H54 (cell line): ENCODE results near the gene IPMK.

ENCODE experiments used
- DNase-seq: peaks from one replicate; pipeline ENCODE4 v3.0.0; 2011; ENCODE audit warnings: low spot score, mixed read lengths; ENCODE audit not compliant: insufficient read length
- FAIRE-seq: peaks from 3 replicates; lab custom pipeline; 2011; peaks lifted over from hg19 to GRCh38; lab: Jason Lieb, UNC
- POLR2A ChIP-seq: IDR thresholded peaks from 2 replicates; pipeline ENCODE4 v1.6.1; 2011; ENCODE audit warnings: low read depth, mild to moderate bottlenecking, low read length

The IPMK gene

DNA sequence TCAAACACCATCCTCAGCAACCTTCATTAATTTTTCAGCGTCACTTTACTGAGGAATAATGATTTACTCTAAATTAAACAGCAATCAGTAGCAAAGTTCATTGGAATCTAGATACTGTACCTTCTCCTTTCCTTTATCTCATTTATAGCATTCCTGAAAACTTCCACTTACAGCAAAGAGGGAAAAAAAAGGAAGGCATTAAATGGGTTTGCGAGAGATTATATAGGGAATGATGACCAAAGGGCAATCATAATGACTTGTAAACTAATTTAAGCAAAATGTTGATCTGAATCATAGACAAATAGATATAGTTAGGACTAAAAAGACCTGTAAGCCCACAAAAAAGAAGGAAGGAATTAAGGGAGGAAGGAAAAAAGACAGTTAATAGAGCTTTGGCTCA is 42.0 kb downstream of the IPMK start:
- TF ChIP-seq POLR2A, result no peak
- DNase-seq (no peak), FAIRE-seq (no peak)

DNA sequence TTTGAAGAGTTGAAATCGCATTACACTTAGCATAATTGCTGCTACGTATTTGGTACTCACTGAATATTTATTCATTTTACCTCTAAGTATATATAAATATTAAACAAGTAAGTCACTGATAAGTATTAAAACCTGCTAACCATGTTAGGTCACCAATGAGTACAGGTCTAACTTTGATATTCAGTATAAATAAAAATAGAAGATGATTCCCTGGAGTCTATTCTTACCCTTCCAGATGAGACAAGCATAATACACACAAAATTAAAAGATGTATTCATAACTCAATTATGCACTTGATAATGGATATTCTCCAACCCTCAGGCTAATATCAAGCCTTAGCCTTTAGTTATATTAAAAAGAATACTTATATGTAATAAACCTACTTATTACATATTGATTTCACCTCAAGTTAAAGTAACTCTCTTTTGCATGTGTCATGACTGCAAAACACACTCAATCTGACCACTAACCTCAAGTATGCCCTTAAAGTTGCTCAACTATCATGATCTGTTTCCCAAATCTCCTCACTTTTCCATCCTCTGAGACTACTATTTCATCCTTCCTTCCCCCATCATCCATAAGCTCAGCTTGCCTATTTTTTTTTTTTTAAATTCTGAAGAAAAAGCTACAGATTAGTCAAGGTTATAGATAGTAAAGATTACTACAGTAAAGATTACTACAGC is 46.8 kb downstream of the IPMK start:
- TF ChIP-seq POLR2A, result no peak
- FAIRE-seq, result peak; percentile 86
- no peak for DNase-seq

DNA sequence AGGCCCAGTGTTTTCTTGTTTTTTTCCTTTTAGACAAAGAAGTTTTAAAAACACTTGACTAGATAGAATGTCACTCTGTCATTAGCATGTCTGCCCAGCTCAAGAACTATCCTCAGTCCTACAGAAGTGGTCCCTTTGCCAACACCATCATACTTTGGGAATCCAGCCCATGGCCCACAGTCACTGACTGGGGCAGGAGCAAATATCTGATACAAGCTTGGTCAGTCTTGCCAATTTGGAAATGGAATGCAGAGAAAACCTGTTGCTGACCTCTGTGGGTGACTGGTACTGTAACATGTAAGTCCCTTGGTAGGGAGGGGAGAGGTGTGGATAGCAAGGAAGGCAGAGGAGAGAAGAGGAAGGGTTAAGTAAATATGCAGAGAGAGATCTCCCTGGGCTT is 47.8 kb downstream of the IPMK start:
- TF ChIP-seq POLR2A, result no peak
- FAIRE-seq (peak; percentile 95), DNase-seq (no peak)

DNA sequence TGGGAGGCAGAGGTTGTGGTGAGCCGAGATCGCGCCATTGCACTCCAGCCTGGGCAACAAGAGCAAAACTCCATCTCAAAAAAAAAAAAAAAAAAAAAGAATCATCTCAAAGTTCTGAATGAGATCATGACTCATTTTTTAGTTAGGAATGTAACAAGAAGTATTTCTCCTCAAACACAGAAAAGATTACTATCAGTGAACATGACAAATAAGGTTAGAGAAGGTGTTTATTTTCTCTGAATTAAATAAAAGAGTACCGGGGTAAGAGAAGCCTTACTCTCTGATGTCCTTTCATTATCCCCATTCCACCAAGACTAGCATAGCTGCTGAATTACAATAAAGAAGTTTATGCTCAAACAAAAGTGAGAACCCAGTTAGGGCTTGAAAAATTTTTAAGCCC is 50.1 kb downstream of the IPMK start:
- no peak for DNase-seq
- peak; percentile 74 for FAIRE-seq
- TF ChIP-seq POLR2A, result no peak

DNA sequence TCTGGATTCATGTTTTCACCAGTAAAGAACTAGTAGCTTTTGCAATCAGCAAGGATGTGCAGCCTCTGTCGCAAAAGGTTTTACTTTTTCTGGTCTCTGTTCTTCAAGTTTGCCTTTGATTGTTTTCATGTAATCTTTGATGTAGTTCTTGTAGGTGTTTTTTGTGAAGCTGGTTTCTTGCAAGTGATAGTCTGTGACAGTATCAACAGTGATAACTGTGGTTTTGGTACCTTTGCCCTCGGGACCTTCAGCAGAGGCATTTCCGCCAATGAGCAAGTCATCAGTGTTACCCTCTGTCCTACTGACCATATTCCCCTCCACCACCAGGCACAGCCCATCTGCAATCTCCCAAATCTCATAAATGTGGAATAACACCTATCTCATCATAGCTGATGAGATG is 55.1 kb downstream of the IPMK start:
- DNase-seq, result no peak
- TF ChIP-seq POLR2A, result no peak

DNA sequence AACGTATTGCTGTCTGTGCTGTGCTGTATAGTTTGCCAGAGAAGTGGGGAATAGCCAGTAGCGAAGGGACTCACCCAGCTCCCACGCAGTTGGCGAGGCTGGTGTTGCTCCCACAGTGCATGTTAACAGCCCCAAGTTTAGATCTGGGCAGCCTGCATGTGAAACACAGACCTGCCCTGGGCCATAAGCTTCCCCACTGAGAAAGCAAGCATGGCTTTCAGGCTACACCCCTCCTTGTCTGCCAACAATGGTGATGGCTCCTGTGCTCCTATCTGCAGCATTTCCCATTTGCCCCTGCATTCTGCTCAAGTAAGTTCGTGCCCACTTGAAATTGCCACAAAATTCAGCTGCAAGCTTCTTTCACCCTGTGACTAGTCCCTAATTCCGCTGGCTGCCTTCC is 57.5 kb downstream of the IPMK start:
- FAIRE-seq, result no peak
- DNase-seq, result no peak

More for the DNA sequence above, 55.1 kb downstream of the IPMK start:
- FAIRE-seq, result peak; percentile 30

DNA sequence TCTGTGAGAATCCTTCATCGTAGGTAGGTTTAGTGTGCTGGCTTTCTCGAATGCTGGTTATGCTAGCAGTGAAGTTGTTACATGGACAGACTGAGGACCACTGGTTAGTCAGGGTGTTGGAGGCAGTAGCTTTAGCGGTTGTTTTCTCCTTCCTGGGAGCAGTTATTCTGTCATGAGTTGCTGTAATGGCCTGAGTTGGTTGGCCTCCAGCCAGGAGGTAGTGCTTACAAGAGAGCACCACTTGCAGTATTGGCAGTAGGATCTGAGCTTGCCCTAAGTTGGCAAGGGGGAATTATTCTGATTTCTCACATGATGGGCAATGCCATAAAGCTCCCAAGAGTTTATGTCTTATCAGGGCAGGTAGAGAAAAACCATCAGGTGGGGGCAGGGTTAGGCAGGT is 58.0 kb downstream of the IPMK start:
- DNase-seq (no peak), FAIRE-seq (peak; percentile 15)
- no peak for TF ChIP-seq POLR2A

More for the DNA sequence above, 57.5 kb downstream of the IPMK start:
- TF ChIP-seq POLR2A, result no peak

DNA sequence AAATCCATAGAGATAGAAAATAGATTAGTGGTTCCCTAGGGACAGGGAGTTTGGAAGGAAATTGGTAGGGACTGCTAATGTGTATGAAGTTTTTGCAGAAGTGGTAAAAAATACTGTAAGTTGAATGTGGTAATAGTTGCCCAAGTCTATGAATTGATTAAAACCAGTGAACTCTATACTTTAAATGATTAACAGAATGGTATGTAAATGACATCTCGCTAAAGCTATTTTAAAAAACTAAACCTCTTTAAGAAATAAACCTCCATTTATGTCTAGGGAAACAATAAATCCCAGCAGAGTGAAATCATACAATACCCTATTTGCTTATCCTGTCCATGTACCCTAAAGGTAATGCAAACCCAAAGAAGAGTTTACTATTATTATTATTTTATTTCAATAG is 61.4 kb downstream of the IPMK start:
- no peak for TF ChIP-seq POLR2A
- FAIRE-seq, result no peak
- DNase-seq, result no peak

DNA sequence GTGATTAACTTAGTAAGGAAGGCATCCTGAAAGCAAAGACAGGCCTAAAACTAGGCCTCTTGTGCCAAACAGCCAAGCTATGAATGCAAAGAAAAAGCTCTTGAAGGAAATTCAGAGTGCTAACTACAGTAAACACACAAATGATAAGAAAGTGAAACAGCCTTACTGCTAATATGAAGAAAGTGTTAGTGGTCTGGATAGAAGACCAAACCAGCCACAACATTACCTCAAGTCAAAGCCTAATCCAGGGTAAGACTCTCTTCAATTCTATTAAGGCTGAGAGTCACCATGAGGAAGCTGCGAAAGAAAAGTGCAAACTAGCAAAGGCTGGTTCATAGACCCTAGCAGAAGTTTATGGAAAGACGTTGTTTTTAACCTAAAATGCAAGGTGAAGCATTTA is 66.0 kb downstream of the IPMK start:
- TF ChIP-seq POLR2A, result no peak
- peak; percentile 71 for FAIRE-seq

DNA sequence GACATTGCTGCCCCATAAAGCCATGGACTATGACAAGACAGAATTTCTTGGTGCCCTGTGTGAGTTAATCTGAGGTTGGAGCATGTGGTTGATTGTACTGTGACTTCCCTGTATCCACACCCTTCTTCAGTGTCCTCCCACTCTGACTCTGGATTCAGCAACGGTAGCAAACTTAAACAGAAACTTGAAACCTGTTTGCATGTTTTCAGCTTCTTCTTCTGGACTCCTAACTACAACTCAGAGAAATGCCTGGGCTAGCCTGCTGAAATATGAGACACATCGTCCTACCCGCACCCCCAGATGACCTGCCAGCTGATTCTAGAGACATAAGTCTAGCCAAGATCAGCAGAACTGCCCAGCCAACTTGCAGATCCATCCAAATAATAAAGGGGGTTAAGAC is 78.4 kb downstream of the IPMK start:
- FAIRE-seq, result peak; percentile 76
- TF ChIP-seq POLR2A, result no peak
- no peak for DNase-seq

More for the DNA sequence above, 66.0 kb downstream of the IPMK start:
- DNase-seq, result no peak

DNA sequence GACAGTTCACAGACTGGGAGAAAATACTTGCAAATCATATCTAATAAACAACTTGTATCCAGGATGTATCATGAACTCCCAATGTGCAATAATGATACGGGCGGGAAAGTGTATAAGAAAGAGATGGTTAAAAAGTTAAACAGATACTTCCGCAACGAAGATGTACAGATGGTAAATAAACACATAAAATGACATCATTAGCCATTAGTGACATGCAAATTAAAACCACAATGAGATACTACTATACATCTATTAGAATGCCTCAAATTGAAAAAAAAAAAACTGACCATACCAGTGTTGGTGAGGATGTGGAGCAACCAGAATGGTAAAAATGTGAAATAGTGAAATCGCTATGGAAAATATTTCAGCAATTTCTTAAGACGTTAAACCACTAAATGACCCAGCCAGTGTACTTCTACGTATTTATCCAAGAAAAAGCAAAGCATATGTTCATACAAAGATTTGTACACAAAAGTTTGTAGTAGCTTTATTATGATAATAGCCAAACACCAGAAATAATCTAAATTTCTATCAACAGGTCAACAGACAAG is 83.5 kb downstream of the IPMK start:
- FAIRE-seq (peak; percentile 45), DNase-seq (no peak)
- TF ChIP-seq POLR2A, result no peak

DNA sequence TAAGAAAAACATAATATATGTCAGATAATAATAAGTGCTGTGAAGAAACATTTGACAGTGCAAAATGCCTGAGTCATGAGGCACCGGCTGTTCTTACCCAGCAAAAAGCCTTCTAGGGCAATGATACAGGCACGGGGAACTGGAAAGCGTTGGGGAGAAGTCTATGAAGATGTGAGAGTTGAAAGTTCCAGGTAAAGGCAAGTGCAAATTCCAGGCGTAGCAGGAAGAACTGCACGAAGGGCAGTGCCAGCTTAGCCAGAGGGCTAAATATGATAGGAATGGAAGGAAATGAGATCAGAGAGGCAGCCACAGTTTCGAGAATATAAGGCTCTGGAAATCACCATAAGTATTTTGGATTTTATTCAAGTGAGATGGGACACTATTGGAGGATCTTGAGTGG is 87.0 kb downstream of the IPMK start:
- DNase-seq (no peak), FAIRE-seq (no peak)
- no peak for TF ChIP-seq POLR2A

DNA sequence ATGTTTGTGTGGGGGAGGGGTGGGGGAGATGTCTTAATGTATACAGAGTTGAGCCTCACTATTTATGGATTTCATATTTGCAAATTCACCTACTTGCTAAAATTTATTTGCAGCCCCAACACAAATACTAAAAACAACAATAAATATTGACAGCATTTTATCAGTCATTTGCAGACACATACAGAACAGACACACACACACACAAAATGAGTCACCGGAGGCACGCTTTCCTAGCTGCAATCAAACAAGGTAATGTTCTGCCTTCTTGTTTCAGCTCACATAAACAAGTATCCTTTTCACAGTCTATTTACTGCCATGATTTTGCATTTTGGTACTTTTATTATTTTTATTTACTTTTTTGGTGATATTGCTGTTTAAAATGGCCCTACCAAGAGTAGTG is 88.5 kb downstream of the IPMK start:
- peak; percentile 77 for FAIRE-seq
- no peak for DNase-seq
- no peak for TF ChIP-seq POLR2A

DNA sequence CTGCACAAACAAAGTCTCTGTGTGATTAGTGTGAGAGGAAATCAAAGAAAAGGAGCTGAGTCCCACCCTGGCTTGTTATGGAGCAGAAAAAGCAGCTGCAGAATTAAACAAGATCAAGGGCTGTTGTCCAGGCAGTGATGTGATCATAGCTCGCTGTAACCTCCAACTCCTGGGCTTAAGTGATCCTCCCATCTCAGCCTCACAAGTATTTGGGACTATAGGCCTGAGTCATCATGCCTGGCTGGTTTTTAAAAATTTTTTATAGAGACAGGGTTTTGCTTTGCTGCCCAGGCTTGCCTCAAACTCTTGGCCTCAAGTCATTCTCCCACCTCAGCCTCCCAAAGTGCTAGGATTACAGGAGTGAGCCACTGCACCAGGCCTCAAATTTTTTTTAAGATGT is 88.9 kb downstream of the IPMK start:
- no peak for TF ChIP-seq POLR2A
- FAIRE-seq (peak; percentile 97), DNase-seq (no peak)

DNA sequence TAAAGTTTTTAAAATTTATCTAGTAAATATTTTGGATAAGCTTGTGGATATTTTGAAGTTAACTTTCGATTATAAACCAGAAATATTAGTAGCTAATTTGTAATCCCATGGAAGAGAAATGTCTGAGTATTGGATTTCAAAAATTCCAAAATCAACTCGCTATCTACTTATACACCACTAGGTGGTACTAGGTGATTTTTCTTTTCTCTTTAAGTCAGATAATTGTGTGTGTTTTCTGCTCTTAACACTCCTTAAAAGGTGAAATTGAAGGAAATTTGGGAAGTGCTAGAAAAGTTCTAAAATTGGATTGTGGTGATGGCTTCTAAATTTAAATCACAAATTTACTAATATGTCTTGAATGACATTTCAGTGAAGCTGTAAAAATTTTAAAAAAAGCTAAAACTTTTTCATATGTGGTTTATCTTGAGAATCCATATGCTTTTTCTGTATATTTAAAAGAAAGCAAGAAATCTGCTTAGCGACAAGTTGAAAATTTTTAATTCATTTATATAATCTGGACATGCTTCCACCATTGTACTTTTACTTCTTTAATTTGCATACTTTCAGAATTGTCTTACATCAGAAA is 90.2 kb downstream of the IPMK start:
- no peak for TF ChIP-seq POLR2A
- FAIRE-seq, result peak; percentile 96

More for the DNA sequence above, 90.2 kb downstream of the IPMK start:
- no peak for DNase-seq
